ENCODE data around the gene GSAP.

Gene GSAP

GRCh38 chr7:77288676-77289320, 127.4 kb downstream of the GSAP start:
- Histone ChIP-seq H3K36me3 (ENCODE audit: control insufficient read depth, insufficient read depth, low read length) (no peaks in the 10 kb centered on the region), H3K9ac (no peak overlapping the region), H3K79me2 (no peaks in the 10 kb centered on the region), H3K27me3 (ENCODE audit: control insufficient read depth, insufficient read depth, low read length) (no peaks in the 10 kb centered on the region), H3K4me2 (ENCODE audit: low read length) (no peak overlapping the region), H2AFZ (no peak overlapping the region), H3K4me1 (peaks cover 3% of the 10 kb centered on the region), H3K4me3 (ENCODE audit: low read depth, low read length) (no peak overlapping the region), H3K9me3 (ENCODE audit: control insufficient read depth, low read length) (no peaks in the 10 kb centered on the region), H3K27ac (no peak overlapping the region)
- TF ChIP-seq CTCF (IDR thresholded peaks at IDR 0.05), result no peak

- Histone ChIP-seq H3K79me2 (no peaks in the 10 kb centered on the region), H3K27me3 (ENCODE audit: control insufficient read depth, insufficient read depth, low read length) (no peaks in the 10 kb centered on the region), H2AFZ (no peak overlapping the region), H3K36me3 (ENCODE audit: control insufficient read depth, insufficient read depth, low read length) (no peaks in the 10 kb centered on the region), H3K9ac (no peak overlapping the region), H3K4me3 (ENCODE audit: low read depth, low read length) (no peak overlapping the region), H3K27ac (no peak overlapping the region), H3K9me3 (ENCODE audit: control insufficient read depth, low read length) (no peaks in the 10 kb centered on the region), H3K4me1 (peaks cover 9% of the 10 kb centered on the region), H3K4me2 (ENCODE audit: low read length) (no peak overlapping the region)
- TF ChIP-seq CTCF (IDR thresholded peaks at IDR 0.05), result no peak
Observed at GRCh38 chr7:77284616-77285015, 131.5 kb downstream of the GSAP start.

GRCh38 chr7:77284005-77284404, 132.1 kb downstream of the GSAP start:
- Histone ChIP-seq H3K9ac (no peak overlapping the region), H3K79me2 (no peaks in the 10 kb centered on the region), H3K4me3 (ENCODE audit: low read depth, low read length) (no peak overlapping the region), H3K36me3 (ENCODE audit: control insufficient read depth, insufficient read depth, low read length) (no peaks in the 10 kb centered on the region), H3K27me3 (ENCODE audit: control insufficient read depth, insufficient read depth, low read length) (no peaks in the 10 kb centered on the region), H2AFZ (no peak overlapping the region), H3K4me2 (ENCODE audit: low read length) (no peak overlapping the region), H3K4me1 (peaks cover 9% of the 10 kb centered on the region), H3K9me3 (ENCODE audit: control insufficient read depth, low read length) (no peaks in the 10 kb centered on the region), H3K27ac (no peak overlapping the region)
- no peak for TF ChIP-seq CTCF (IDR thresholded peaks at IDR 0.05)

GRCh38 chr7:77282897-77283296, 133.3 kb downstream of the GSAP start:
- H3K9ac ChIP-seq, result no peak overlapping the region
- H3K79me2 ChIP-seq, result no peaks in the 10 kb centered on the region
- no peaks in the 10 kb centered on the region for H3K27me3 ChIP-seq (ENCODE audit: control insufficient read depth, insufficient read depth, low read length)
- H3K27ac ChIP-seq, result no peak overlapping the region
- no peaks in the 10 kb centered on the region for H3K36me3 ChIP-seq (ENCODE audit: control insufficient read depth, insufficient read depth, low read length)
- no peak overlapping the region for H3K4me2 ChIP-seq (ENCODE audit: low read length)
- no peaks in the 10 kb centered on the region for H3K9me3 ChIP-seq (ENCODE audit: control insufficient read depth, low read length)
- TF ChIP-seq CTCF (IDR thresholded peaks at IDR 0.05), result no peak
- H3K4me3 ChIP-seq (ENCODE audit: low read depth, low read length), result no peak overlapping the region
- peaks cover 9% of the 10 kb centered on the region for H3K4me1 ChIP-seq
- H2AFZ ChIP-seq, result no peak overlapping the region

GRCh38 chr7:77281780-77282478, 134.2 kb downstream of the GSAP start:
- Histone ChIP-seq H3K4me1 (peaks cover 9% of the 10 kb centered on the region), H3K27ac (no peak overlapping the region), H2AFZ (no peak overlapping the region), H3K36me3 (ENCODE audit: control insufficient read depth, insufficient read depth, low read length) (no peaks in the 10 kb centered on the region), H3K79me2 (no peaks in the 10 kb centered on the region), H3K27me3 (ENCODE audit: control insufficient read depth, insufficient read depth, low read length) (no peaks in the 10 kb centered on the region), H3K9ac (no peak overlapping the region), H3K4me2 (ENCODE audit: low read length) (no peak overlapping the region), H3K4me3 (ENCODE audit: low read depth, low read length) (no peak overlapping the region), H3K9me3 (ENCODE audit: control insufficient read depth, low read length) (no peaks in the 10 kb centered on the region)
- no peak for TF ChIP-seq CTCF (IDR thresholded peaks at IDR 0.05)

All from parathyroid adenoma (tissue), 2 donors.